ENCODE measurements around the gene KIF16B.
"Not testable (repeated sequence)": the region's sequence is repeated elsewhere in the genome, so short reads cannot be mapped to it uniquely, and the experiment has no call there.

The KIF16B gene

GRCh38 chr20:16531485-16531884, 41.8 kb downstream of the KIF16B start:
- no peak overlapping the region for H3K27ac ChIP-seq
- TF ChIP-seq, protein P1, sequence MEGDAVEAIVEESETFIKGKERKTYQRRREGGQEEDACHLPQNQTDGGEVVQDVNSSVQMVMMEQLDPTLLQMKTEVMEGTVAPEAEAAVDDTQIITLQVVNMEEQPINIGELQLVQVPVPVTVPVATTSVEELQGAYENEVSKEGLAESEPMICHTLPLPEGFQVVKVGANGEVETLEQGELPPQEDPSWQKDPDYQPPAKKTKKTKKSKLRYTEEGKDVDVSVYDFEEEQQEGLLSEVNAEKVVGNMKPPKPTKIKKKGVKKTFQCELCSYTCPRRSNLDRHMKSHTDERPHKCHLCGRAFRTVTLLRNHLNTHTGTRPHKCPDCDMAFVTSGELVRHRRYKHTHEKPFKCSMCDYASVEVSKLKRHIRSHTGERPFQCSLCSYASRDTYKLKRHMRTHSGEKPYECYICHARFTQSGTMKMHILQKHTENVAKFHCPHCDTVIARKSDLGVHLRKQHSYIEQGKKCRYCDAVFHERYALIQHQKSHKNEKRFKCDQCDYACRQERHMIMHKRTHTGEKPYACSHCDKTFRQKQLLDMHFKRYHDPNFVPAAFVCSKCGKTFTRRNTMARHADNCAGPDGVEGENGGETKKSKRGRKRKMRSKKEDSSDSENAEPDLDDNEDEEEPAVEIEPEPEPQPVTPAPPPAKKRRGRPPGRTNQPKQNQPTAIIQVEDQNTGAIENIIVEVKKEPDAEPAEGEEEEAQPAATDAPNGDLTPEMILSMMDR (conservative IDR thresholded peaks at IDR 0.05): no peak
- TF ChIP-seq ZFX (IDR thresholded peaks at IDR 0.05): no peak

DNA sequence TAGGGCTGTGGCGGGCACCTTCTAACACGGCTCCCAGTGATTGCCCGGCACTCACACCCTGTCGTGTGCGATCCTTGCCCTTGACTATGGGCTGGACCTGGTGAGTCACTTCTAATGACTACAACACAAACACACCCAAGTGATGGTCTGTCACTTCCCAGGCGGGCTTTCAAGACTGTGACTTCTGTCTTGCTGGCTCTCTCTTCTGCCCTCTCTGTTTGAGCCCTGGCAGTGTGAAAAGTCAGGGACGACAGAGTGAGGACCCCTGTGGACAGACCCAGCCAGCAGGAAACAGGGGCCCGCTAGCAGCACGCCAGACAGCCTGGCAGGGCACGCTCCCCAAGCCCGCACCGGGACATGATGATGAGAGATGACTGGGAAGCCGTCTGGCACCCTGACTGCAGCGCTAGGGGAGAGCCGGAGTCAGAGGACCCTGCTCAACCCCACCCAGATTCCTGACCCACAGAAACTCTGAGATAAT, 43.0 kb downstream of the KIF16B start:
- TF ChIP-seq ZFX (IDR thresholded peaks at IDR 0.05): no peak
- TF ChIP-seq, protein P1 (conservative IDR thresholded peaks at IDR 0.05): no peak
- no peak overlapping the region for H3K27ac ChIP-seq

DNA sequence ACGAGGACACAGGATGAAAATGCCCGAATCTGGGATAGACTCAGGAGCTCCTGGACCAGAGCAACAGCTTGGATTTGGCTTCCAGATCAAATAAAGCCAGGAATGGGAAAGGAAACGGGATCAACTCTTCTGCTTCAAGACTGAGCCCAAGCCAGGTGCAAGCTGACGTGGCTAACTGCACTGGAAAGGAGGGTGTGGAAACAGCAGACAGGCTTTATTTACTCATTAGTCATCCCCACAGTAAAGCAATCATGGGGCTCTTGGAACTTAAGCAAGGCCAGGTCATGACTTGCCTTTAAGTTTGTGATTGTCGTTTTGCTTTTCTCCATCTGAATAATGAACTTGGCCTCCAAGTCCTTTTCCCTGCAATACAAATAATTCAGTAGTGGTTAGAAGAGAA, 45.2 kb downstream of the KIF16B start:
- H3K27ac ChIP-seq: no peak overlapping the region
- TF ChIP-seq, protein P1 (conservative IDR thresholded peaks at IDR 0.05): no peak
- no peak for TF ChIP-seq ZFX (IDR thresholded peaks at IDR 0.05)

DNA sequence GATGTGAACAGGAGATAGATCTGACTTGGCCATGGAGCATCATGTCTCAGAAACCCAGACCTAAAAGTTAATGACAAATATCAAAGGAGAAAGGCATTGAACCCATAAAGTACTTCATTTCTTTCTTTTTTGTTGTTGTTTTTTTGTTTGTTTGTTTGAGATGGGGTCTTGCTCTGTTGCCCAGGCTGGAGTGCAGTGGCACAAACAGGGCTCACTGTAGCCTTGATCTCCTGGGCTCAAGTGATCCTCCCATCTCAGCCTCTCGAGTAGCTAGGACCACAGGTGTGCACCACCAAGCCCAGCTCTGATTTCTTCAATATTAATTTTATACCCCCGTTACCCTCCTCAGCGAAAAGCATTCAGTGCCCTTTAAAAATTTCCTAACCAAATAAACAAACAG, 45.8 kb downstream of the KIF16B start:
- TF ChIP-seq, protein P1 (conservative IDR thresholded peaks at IDR 0.05): no peak
- TF ChIP-seq ZFX (IDR thresholded peaks at IDR 0.05): no peak
- no peak overlapping the region for H3K27ac ChIP-seq

DNA sequence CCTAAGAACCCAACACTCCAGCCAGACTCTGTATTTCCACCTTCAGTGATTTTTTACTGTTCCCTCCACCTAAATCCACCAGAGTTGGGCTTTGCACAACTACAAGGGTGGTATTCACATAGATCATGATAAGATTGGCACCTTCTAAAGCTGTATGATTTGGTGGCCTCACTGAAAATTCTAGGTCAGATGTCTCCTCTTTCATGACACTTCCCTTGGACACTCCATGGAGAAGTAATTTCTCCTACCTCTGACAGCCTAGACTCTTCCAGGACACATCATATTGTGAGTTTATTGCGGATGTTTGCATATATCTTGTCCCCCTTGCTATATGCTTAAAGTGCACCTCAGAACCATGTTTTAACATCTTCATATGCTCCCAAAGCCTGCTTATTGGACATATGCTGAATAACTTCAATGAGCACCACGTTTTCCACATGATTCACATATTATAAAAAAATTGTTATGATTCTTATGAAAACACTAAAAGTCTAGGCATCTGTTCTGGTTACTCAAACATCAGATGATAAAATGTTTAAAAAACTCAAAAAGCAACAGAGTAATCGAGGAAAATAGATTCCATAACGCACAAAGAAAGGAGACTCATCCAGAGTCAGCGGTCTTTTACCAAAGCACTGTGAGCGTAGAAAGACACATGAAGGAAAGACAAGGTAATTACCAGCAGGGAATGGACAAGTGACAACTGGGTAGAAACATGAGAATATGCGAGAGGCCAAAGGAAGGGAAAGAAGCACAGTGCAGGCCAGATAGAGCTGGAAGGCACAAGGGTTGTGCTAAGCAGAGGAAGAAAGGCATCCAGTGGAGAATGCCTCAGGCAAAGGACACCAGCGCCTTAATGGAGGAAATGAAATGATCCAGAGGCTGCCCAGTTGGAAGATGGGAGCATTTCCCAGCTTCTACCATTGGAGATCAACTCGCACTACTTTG, 46.5 kb downstream of the KIF16B start:
- H3K27ac ChIP-seq: no peak overlapping the region
- TF ChIP-seq, protein P1 (conservative IDR thresholded peaks at IDR 0.05): no peak
- no peak for TF ChIP-seq ZFX (IDR thresholded peaks at IDR 0.05)

DNA sequence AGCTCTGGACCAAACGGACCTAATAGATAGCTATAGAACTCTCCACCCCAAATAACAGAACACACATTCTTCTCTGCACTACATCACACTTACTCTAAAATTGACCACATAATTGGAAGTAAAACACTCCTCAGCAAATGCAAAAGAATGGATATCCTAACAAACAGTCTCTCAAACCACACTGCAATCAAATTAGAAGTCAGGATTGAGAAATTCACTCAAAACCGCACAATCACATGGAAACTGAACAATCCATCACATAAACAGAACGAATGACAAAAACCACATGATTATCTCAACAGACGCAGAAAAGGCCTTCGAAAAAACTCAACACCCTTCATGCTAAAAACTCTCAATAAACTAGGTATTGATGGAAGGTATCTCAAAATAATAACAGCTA, 50.6 kb downstream of the KIF16B start:
- not testable (repeated sequence) for H3K27ac ChIP-seq

DNA sequence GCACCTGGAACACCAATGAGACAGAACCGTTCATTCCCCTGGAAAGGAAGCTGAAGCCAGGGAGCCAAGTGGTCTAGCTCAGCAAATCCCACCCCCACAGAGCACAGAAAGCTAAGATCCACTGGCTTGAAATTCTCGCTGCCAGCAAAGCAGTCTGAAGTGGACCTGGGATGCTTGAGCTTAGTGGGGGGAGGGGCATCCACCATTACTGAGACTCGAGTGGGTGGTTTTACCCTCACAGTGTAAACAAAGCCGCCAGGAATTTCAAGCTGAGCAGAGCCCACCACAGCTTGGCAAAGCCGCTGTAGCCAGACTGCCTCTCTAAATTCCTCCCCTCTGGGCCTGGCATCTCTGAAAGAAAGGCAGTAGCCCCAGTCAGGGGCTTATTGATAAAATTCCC, 53.1 kb downstream of the KIF16B start:
- no peak overlapping the region for H3K27ac ChIP-seq
- TF ChIP-seq, protein P1 (conservative IDR thresholded peaks at IDR 0.05): no peak
- no peak for TF ChIP-seq ZFX (IDR thresholded peaks at IDR 0.05)

DNA sequence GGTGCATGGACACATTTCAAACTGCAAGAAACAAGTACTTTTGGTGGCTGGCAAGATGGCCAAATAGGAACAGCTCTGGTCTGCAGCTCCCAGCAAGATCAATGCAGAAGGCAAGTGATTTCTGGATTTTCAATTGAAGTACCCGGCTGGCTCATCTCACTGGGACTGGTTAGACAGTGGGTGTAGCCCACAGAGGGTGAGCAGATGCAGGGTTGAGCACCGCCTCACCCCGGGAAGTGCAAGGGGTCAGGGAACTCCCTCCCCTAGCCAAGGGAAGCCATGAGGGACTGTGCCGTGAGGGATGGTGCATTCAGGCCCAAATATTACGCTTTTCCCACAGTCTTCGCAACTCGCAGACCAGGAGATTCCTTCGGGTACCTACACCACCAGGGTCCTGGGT, 53.6 kb downstream of the KIF16B start:
- H3K27ac ChIP-seq: not testable (repeated sequence)

All from C4-2B (cell line).